ENCODE measurements around the gene RALGPS2. TPM values are rescaled to one million over a fixed set of nuclear protein-coding genes. Genes with fewer than 3 reads are reported as not detected.

RALGPS2 gene
- total RNA-seq, 4 donors from 2014 or later = 4.3 to 30.8 (median 16.8) TPM

GRCh38 chr1:178849918-178850317 lies 124.9 kb downstream of the RALGPS2 start:
- TF ChIP-seq, protein P1, sequence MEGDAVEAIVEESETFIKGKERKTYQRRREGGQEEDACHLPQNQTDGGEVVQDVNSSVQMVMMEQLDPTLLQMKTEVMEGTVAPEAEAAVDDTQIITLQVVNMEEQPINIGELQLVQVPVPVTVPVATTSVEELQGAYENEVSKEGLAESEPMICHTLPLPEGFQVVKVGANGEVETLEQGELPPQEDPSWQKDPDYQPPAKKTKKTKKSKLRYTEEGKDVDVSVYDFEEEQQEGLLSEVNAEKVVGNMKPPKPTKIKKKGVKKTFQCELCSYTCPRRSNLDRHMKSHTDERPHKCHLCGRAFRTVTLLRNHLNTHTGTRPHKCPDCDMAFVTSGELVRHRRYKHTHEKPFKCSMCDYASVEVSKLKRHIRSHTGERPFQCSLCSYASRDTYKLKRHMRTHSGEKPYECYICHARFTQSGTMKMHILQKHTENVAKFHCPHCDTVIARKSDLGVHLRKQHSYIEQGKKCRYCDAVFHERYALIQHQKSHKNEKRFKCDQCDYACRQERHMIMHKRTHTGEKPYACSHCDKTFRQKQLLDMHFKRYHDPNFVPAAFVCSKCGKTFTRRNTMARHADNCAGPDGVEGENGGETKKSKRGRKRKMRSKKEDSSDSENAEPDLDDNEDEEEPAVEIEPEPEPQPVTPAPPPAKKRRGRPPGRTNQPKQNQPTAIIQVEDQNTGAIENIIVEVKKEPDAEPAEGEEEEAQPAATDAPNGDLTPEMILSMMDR (IDR thresholded peaks at IDR 0.05) = no peak
- TF ChIP-seq POLR2A (IDR thresholded peaks at IDR 0.05) (no peak), EP300 (IDR thresholded peaks at IDR 0.05) (no peak)
- H3K4me3 ChIP-seq = no peak overlapping the region
- H3K9me3 ChIP-seq = no peaks in the 10 kb centered on the region
- no peaks in the 10 kb centered on the region for H3K4me1 ChIP-seq
- H3K27ac ChIP-seq = no peak overlapping the region
- 59 to 66% methylated on average over 2 of the region's 2 CpGs for WGBS, 2 donors
- H3K27me3 ChIP-seq = no peaks in the 10 kb centered on the region
- no peak for DNase-seq (ENCODE audit: low spot score in 2 of 2)
- H3K36me3 ChIP-seq = no peaks in the 10 kb centered on the region

- no peaks in the 10 kb centered on the region for H3K4me1 ChIP-seq
- TF ChIP-seq EP300 (IDR thresholded peaks at IDR 0.05) = no peak
- TF ChIP-seq, protein P1 (IDR thresholded peaks at IDR 0.05) = no peak
- TF ChIP-seq POLR2A (IDR thresholded peaks at IDR 0.05) = no peak
- no peak overlapping the region for H3K27ac ChIP-seq
- peaks cover 0 to 3% (median 0%) of the 10 kb centered on the region in 3 donors for H3K36me3 ChIP-seq
- no peak overlapping the region for H3K4me3 ChIP-seq
- DNase-seq (ENCODE audit: low spot score in 2 of 2) = no peak
- 95 to 97% methylated on average over 2 of the region's 2 CpGs for WGBS, 2 donors
- H3K27me3 ChIP-seq = no peaks in the 10 kb centered on the region
- H3K9me3 ChIP-seq = no peaks in the 10 kb centered on the region
Measured at GRCh38 chr1:178857126-178857525, 132.1 kb downstream of the RALGPS2 start.

DNA sequence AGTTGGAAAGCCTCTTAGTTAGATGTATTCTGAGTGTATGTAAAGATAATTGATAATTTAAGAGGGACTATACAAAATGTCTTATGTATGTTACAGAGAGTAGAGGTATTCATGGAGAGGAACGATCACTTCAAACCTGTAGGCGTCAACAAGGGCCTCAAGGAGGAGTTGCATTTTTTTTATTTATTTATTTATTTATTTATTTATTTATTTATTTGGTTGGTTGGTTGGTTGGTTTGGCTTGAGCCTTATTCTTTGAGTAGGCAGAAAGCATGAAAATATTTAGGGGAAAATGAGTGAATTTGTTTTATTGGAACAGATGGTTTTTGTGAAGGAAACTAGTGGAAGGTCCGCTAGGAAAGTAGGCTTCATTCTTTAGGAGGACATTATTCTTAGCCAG lies 137.4 kb downstream of the RALGPS2 start:
- 94% methylated on average over 3 of the region's 3 CpGs for WGBS, 2 donors
- Histone ChIP-seq H3K27me3 (no peaks in the 10 kb centered on the region), H3K27ac (no peak overlapping the region), H3K4me1 (peaks cover 0 to 11% (median 4%) of the 10 kb centered on the region in 4 donors), H3K36me3 (peaks cover 0 to 3% (median 0%) of the 10 kb centered on the region in 3 donors), H3K9me3 (no peaks in the 10 kb centered on the region), H3K4me3 (no peak overlapping the region)
- DNase-seq (ENCODE audit: low spot score in 2 of 2) = no peak
- TF ChIP-seq POLR2A (IDR thresholded peaks at IDR 0.05) (no peak), EP300 (IDR thresholded peaks at IDR 0.05) (no peak)
- TF ChIP-seq, protein P1 (IDR thresholded peaks at IDR 0.05) = no peak

DNA sequence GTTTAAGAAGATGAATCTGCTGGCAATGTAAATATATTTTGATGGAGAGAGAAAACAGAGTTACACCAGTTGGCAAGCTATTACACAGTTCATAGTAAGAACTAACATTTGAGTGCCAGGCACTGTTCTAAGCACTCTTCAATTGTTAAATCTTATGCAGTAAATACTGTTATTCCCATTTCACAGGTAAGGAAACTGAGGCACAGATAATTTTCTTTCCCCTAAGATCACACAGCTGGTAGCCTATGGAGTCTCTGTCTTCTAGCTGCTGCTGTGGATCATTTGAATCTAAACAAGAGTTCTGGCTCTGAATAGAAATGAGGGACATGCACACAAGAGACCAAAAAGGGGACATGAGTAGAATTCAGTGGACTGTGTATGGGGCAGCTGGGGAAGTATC lies 137.8 kb downstream of the RALGPS2 start:
- Histone ChIP-seq H3K27me3 (no peaks in the 10 kb centered on the region), H3K4me3 (no peak overlapping the region), H3K36me3 (peaks cover 0 to 3% (median 0%) of the 10 kb centered on the region in 3 donors), H3K9me3 (no peaks in the 10 kb centered on the region), H3K27ac (no peak overlapping the region), H3K4me1 (peaks cover 0 to 11% (median 4%) of the 10 kb centered on the region in 4 donors)
- TF ChIP-seq POLR2A (IDR thresholded peaks at IDR 0.05) = no peak
- TF ChIP-seq, protein P1 (IDR thresholded peaks at IDR 0.05) = no peak
- TF ChIP-seq EP300 (IDR thresholded peaks at IDR 0.05) = no peak
- no peak for DNase-seq (ENCODE audit: low spot score in 2 of 2)

- TF ChIP-seq POLR2A (IDR thresholded peaks at IDR 0.05) (no peak), EP300 (IDR thresholded peaks at IDR 0.05) (no peak)
- TF ChIP-seq, protein P1 (IDR thresholded peaks at IDR 0.05) = no peak
- no peaks in the 10 kb centered on the region for H3K9me3 ChIP-seq
- H3K27ac ChIP-seq = no peak overlapping the region
- H3K4me3 ChIP-seq = no peak overlapping the region
- no peak for DNase-seq (ENCODE audit: low spot score in 2 of 2)
- no peaks in the 10 kb centered on the region for H3K27me3 ChIP-seq
- H3K4me1 ChIP-seq = peaks cover 0 to 18% (median 4%) of the 10 kb centered on the region in 4 donors
- peaks cover 0 to 3% (median 0%) of the 10 kb centered on the region in 3 donors for H3K36me3 ChIP-seq
- WGBS, 2 donors = 80 to 84% methylated on average over 6 of the region's 6 CpGs
Measured at GRCh38 chr1:178864326-178864725, 139.3 kb downstream of the RALGPS2 start.

Data from tibial nerve (tissue), 4 donors.